Activated CD4-positive, CD25-positive, alpha-beta regulatory T cell treated with anti-CD3 and anti-CD28 coated beads, Interleukin-2, amount 50 U/mL, for 72 hours (primary cell): Measurements from ENCODE around the gene ALOX12B.
A peak's percentile ranks its signal among the peaks of the same experiment; 100 is the strongest.
"Not testable (repeated sequence)": the region's sequence is repeated elsewhere in the genome, so short reads cannot be mapped to it uniquely, and the experiment has no call there.

Source experiments
- DNase-seq: peaks from one replicate; pipeline ENCODE4 v3.0.0; 2021

ALOX12B gene

GRCh38 chr17:8118769-8119580 is 31.5 kb upstream of the ALOX12B start:
- DNase-seq, result peak; percentile 85

- no peak for DNase-seq
Observed at GRCh38 chr17:8117980-8118768, 30.7 kb upstream of the ALOX12B start, which contains the start of gene ALOXE3. Gene ALOXE3 (minus strand): TSS chr17:8118514. CDS start chr17:8117990, 524 bp downstream.

- DNase-seq, result no peak
Observed at GRCh38 chr17:8117367-8117979, 30.0 kb upstream of the ALOX12B start.

- no peak for DNase-seq
Observed at GRCh38 chr17:8116776-8117175, 29.3 kb upstream of the ALOX12B start.

- DNase-seq, result no peak
Observed at GRCh38 chr17:8110907-8111306, 23.4 kb upstream of the ALOX12B start.

GRCh38 chr17:8110456-8110804 is 22.9 kb upstream of the ALOX12B start:
- no peak for DNase-seq

GRCh38 chr17:8109661-8110455 is 22.3 kb upstream of the ALOX12B start:
- DNase-seq, result peak; percentile 85

- DNase-seq, result no peak
Observed at GRCh38 chr17:8108972-8109660, 21.6 kb upstream of the ALOX12B start.

GRCh38 chr17:8106980-8107379 is 19.5 kb upstream of the ALOX12B start:
- not testable (repeated sequence) for DNase-seq

- no peak for DNase-seq
Observed at GRCh38 chr17:8105957-8106398, 18.5 kb upstream of the ALOX12B start.

GRCh38 chr17:8104911-8105310 is 17.4 kb upstream of the ALOX12B start:
- DNase-seq, result no peak

- DNase-seq, result no peak
Observed at GRCh38 chr17:8103549-8103948, 16.0 kb upstream of the ALOX12B start.

GRCh38 chr17:8101721-8102120 is 14.2 kb upstream of the ALOX12B start:
- no peak for DNase-seq

- no peak for DNase-seq
Observed at GRCh38 chr17:8100763-8101162, 13.2 kb upstream of the ALOX12B start.

GRCh38 chr17:8100111-8100510 is 12.6 kb upstream of the ALOX12B start:
- DNase-seq, result no peak

- no peak for DNase-seq
Observed at GRCh38 chr17:8096541-8096940, 9.0 kb upstream of the ALOX12B start.

- DNase-seq, result no peak
Observed at GRCh38 chr17:8095361-8095760, 7.8 kb upstream of the ALOX12B start.

- DNase-seq, result no peak
Observed at GRCh38 chr17:8091033-8091687, 3.6 kb upstream of the ALOX12B start.

- no peak for DNase-seq
Observed at GRCh38 chr17:8089728-8090127, 2.2 kb upstream of the ALOX12B start.

GRCh38 chr17:8087952-8088230 is 375 bp upstream of the ALOX12B start:
- DNase-seq, result no peak

- no peak for DNase-seq
Observed at GRCh38 chr17:8084250-8084649, 3.3 kb downstream of the ALOX12B start.

- no peak for DNase-seq
Observed at GRCh38 chr17:8082292-8082691, 5.2 kb downstream of the ALOX12B start.
